GM23248 (cell line): Measurements from ENCODE around the gene CTNNA3. TPM values are rescaled to one million over a fixed set of nuclear protein-coding genes. Genes with fewer than 3 reads are reported as not detected.

Experiments used
- DNase-seq: peaks from one replicate; pipeline ENCODE4 v3.0.0-alpha.2; 2015
- H2AFZ ChIP-seq: fragments of 200-600 bp; sonication (generic); 2 replicates; pipeline ENCODE4 v1.6.1; 2016; ENCODE audit warnings: antibody characterized with exemption
- H3F3A ChIP-seq: fragments of 200-600 bp; sonication (generic); 2 replicates; pipeline ENCODE4 v1.6.1; 2016; ENCODE audit warnings: mild to moderate bottlenecking, antibody characterized with exemption, mixed run types; ENCODE audit not compliant: insufficient read depth
- H3K27ac ChIP-seq: fragments of 200-600 bp; sonication (generic); 2 replicates; pipeline ENCODE4 v1.5.1; 2016; ENCODE audit warnings: mild to moderate bottlenecking
- H3K27me3 ChIP-seq: fragments of 200-600 bp; sonication (generic); replicated peaks from 2 replicates; pipeline ENCODE4 v1.6.1; 2016; ENCODE audit warnings: mild to moderate bottlenecking; ENCODE audit not compliant: insufficient read depth
- H3K36me3 ChIP-seq: fragments of 200-600 bp; sonication (generic); 2 replicates; pipeline ENCODE4 v1.6.1; 2016; ENCODE audit warnings: low read depth, mild to moderate bottlenecking
- H3K4me1 ChIP-seq: fragments of 200-600 bp; sonication (generic); 2 replicates; pipeline ENCODE4 v1.6.1; 2016; ENCODE audit warnings: mild to moderate bottlenecking; ENCODE audit not compliant: insufficient read depth
- H3K4me2 ChIP-seq: fragments of 200-600 bp; sonication (generic); one replicate; pipeline ENCODE4 v1.6.1; 2016; ENCODE audit warnings: mild to moderate bottlenecking; ENCODE audit not compliant: unreplicated experiment
- H3K4me3 ChIP-seq: fragments of 200-600 bp; sonication (generic); 2 replicates; pipeline ENCODE4 v1.5.1; 2016; ENCODE audit warnings: mild to moderate bottlenecking
- H3K79me2 ChIP-seq: fragments of 200-600 bp; sonication (generic); 2 replicates; pipeline ENCODE4 v1.6.1; 2016; ENCODE audit warnings: mild to moderate bottlenecking; ENCODE audit not compliant: insufficient read depth
- H3K9ac ChIP-seq: fragments of 200-600 bp; sonication (generic); 2 replicates; pipeline ENCODE4 v1.6.1; 2016; ENCODE audit warnings: mild to moderate bottlenecking
- H3K9me2 ChIP-seq: fragments of 200-600 bp; sonication (generic); 2 replicates; pipeline ENCODE4 v1.6.1; 2016; ENCODE audit warnings: mixed run types, mild to moderate bottlenecking, moderate library complexity; ENCODE audit not compliant: insufficient read depth
- H3K9me3 ChIP-seq: fragments of 200-600 bp; sonication (generic); one replicate; pipeline ENCODE4 v1.6.1; 2017; ENCODE audit warnings: low read depth
- H4K20me1 ChIP-seq: fragments of 200-600 bp; sonication (generic); 2 replicates; pipeline ENCODE4 v1.6.0; 2016; ENCODE audit not compliant: insufficient read depth
- EZH2 ChIP-seq: fragments of 200-600 bp; sonication (generic); IDR thresholded peaks from 2 replicates; pipeline ENCODE4 v1.6.1; 2018; ENCODE audit warnings: antibody characterized with exemption, mild to moderate bottlenecking; ENCODE audit not compliant: insufficient read depth, poor library complexity, severe bottlenecking
- EZH2phosphoT487 ChIP-seq: fragments of 200-600 bp; sonication (generic); IDR thresholded peaks from 2 replicates; pipeline ENCODE4 v1.6.1; 2018; ENCODE audit warnings: antibody characterized with exemption, moderate library complexity, mild to moderate bottlenecking, low read depth; ENCODE audit not compliant: insufficient read depth
- WGBS, 2 experiments: methylation state at CpG; one replicate each; pipeline ENCODE4 v1.1.6; 2015 to 2017; ENCODE audit warnings: low lambda C conversion rate in 2 of 2, low coverage in 1 of 2; ENCODE audit errors: missing lambda C conversion rate in 2 of 2; 5-methylcytosine and 5-hydroxymethylcytosine counted together
- in situ Hi-C: fragments of 300-500 bp; cut with MboI; formaldehyde crosslinking; loops from 2 replicates; pipeline ENCODE4 v1.15.0; 2020
- polyA plus RNA-seq: library from polyadenylated mRNA; unstranded; fragments of >200 nt; fragmentation: Nextera tagmentation; extraction: Ambion mirVana; gene quantifications from 2 replicates; pipeline ENCODE4 v1.2.1, GENCODE V29; 2016
- total RNA-seq: library from RNA; depleted of rRNA; stranded (reverse); fragments of >200 nt; shearing (Covaris generic); gene quantifications from 2 replicates; pipeline ENCODE4 v1.2.3, GENCODE V29; 2014

The CTNNA3 gene
- total and polyA plus RNA-seq, 2 experiments from 2014 or later, result not detected

DNA sequence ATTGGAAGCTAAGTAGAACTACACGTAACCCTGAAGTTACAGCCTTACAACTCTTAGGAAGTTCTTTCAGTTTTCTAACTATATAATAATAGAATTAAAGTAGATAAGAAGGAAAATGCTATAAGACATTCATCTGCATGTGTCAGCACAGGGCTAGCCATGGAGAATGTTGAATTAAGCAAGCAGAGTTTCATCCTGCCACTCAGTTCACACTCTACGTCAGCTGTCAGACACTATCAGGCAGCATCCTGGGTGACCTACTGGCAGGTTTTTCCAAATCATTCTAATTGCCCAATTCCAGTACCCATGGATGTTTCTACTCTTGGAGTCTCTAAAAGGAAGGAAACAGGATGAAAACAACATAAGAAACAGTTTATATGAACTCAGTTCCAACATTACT lies 815.2 kb downstream of the CTNNA3 start:
- no peak overlapping the region for H2AFZ ChIP-seq
- H3K4me1 ChIP-seq, result no peaks in the 10 kb centered on the region
- no peak for DNase-seq
- H3K79me2 ChIP-seq, result no peaks in the 10 kb centered on the region
- H3K9me3 ChIP-seq, result no peaks in the 10 kb centered on the region
- H3F3A ChIP-seq, result no peaks in the 10 kb centered on the region
- no peak overlapping the region for H3K27ac ChIP-seq
- H3K36me3 ChIP-seq, result no peaks in the 10 kb centered on the region
- H3K4me3 ChIP-seq, result no peak overlapping the region
- no peaks in the 10 kb centered on the region for H3K27me3 ChIP-seq
- no peaks in the 10 kb centered on the region for H4K20me1 ChIP-seq
- TF ChIP-seq EZH2phosphoT487 (no peak), EZH2 (no peak)
- no peak overlapping the region for H3K9ac ChIP-seq
- H3K9me2 ChIP-seq, result no peaks in the 10 kb centered on the region
- H3K4me2 ChIP-seq, result no peak overlapping the region
- in situ Hi-C loops, result no loop called here
- 12 to 37% methylated on average over 2 of the region's 2 CpGs for WGBS, 2 experiments

DNA sequence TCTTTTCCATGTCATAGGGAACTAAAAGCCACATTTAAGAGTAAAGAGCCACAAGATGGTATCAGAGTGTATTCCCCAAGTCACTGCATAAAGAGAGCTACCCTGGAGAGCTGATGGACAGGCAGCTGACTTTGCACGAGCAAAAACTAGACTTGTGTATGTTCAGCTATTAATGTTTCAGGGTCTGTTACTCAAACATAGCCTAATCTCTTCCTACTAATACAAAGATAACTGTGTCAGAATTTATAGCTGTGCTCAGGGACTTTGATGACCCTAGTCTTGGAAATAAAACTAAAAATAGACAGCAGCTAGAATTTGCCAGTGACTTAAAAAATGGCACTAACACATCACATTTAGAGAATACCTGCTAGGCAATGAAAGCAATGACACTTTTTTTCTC lies 815.7 kb downstream of the CTNNA3 start:
- no peak overlapping the region for H3K4me2 ChIP-seq
- H3K9ac ChIP-seq, result no peak overlapping the region
- TF ChIP-seq EZH2phosphoT487 (no peak), EZH2 (no peak)
- no peak for DNase-seq
- 30 to 43% methylated on average over 1 of the region's 1 CpG for WGBS, 2 experiments
- H3K27me3 ChIP-seq, result no peaks in the 10 kb centered on the region
- H3K27ac ChIP-seq, result no peak overlapping the region
- in situ Hi-C loops, result no loop called here
- H3F3A ChIP-seq, result no peaks in the 10 kb centered on the region
- H3K4me1 ChIP-seq, result no peaks in the 10 kb centered on the region
- no peak overlapping the region for H2AFZ ChIP-seq
- no peaks in the 10 kb centered on the region for H3K36me3 ChIP-seq
- no peaks in the 10 kb centered on the region for H3K79me2 ChIP-seq
- H3K4me3 ChIP-seq, result no peak overlapping the region
- no peaks in the 10 kb centered on the region for H4K20me1 ChIP-seq
- no peaks in the 10 kb centered on the region for H3K9me2 ChIP-seq
- H3K9me3 ChIP-seq, result no peaks in the 10 kb centered on the region

DNA sequence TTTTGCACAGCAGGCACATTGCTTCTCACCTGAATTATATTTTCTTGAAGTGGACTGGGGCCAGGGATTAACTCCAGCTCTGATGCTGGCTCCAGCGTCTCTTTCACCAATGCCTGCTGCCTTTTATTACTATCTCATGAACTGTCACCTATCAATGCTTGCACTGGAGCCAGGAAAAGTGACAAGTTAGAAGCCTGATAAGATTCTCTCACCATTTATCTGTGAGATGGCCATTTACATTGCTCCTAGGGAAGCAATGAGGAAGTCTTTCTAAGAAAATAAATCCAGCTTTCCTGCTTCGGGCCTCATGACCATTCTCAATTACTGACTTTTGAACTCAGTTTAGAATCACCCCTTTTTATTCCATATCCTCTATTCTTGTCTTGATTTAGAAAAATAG lies 818.6 kb downstream of the CTNNA3 start:
- Histone ChIP-seq H3K4me3 (no peak overlapping the region), H4K20me1 (no peaks in the 10 kb centered on the region), H3K4me2 (no peak overlapping the region), H3K4me1 (no peaks in the 10 kb centered on the region), H3K36me3 (no peaks in the 10 kb centered on the region), H3K9me3 (no peaks in the 10 kb centered on the region), H3K79me2 (no peaks in the 10 kb centered on the region), H3F3A (no peaks in the 10 kb centered on the region), H3K9ac (no peak overlapping the region), H2AFZ (no peak overlapping the region), H3K9me2 (no peaks in the 10 kb centered on the region), H3K27me3 (no peaks in the 10 kb centered on the region), H3K27ac (no peak overlapping the region)
- 3 to 12% methylated on average over 2 of the region's 2 CpGs for WGBS, 2 experiments
- TF ChIP-seq EZH2phosphoT487, result no peak
- no peak for TF ChIP-seq EZH2
- in situ Hi-C loops, result no loop called here
- no peak for DNase-seq

DNA sequence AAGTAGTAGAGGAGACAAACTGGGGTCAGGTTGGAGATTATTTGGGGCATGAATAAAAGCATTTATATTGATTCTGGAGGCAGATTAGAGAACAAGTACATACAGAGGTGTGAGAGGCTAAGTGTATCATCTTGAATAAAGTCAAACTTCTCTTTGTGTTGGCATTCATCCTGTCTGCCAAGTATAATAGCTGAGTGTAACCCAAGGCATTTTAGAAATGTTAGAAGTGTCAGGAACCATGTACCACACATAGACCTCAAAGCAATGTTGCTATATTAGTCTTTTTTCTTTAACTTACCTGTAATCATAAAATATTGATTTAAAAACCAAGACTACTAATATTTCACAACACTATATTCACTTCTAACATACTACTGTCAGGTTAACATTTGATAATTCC lies 826.4 kb downstream of the CTNNA3 start:
- Histone ChIP-seq H3K9ac (no peak overlapping the region), H3F3A (no peaks in the 10 kb centered on the region), H3K27me3 (no peaks in the 10 kb centered on the region), H2AFZ (no peak overlapping the region), H4K20me1 (no peaks in the 10 kb centered on the region), H3K9me2 (no peaks in the 10 kb centered on the region), H3K4me3 (no peak overlapping the region), H3K79me2 (no peaks in the 10 kb centered on the region), H3K36me3 (no peaks in the 10 kb centered on the region), H3K4me1 (no peaks in the 10 kb centered on the region), H3K4me2 (no peak overlapping the region), H3K9me3 (no peaks in the 10 kb centered on the region), H3K27ac (no peak overlapping the region)
- DNase-seq, result no peak
- TF ChIP-seq EZH2, result no peak
- TF ChIP-seq EZH2phosphoT487, result no peak
- in situ Hi-C loops, result no loop called here

DNA sequence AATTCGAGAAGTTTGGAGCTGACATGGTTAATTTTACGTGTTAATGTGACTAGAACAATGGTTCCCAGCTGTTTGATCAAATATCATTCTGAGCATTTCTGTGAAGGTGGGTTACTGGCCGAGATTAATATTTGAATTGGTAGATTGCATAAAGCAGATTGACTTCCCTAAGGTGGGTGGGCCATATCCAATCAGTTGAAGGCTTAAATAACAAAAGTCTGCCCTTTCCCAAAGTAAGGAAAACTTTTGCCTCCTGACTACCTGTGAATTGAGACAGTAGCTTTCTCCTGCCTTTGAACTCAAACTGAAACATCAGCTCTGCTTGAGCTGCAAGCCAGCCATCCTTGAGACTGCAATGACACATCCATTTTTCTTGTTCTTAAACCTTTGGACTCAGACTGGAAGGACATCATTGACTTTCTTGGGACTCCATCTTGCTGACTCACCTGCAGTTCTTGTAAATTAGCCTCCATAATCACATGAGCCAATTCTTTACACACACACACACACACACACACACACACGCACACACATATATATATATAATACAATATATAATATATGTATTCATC lies 833.2 kb downstream of the CTNNA3 start:
- no peak overlapping the region for H3K9ac ChIP-seq
- no peaks in the 10 kb centered on the region for H4K20me1 ChIP-seq
- no peaks in the 10 kb centered on the region for H3K4me1 ChIP-seq
- in situ Hi-C loops, result no loop called here
- H3K9me3 ChIP-seq, result no peaks in the 10 kb centered on the region
- whole genome bisulfite sequencing, 2 experiments, result 6 to 14% methylated on average over 4 of the region's 4 CpGs
- H3K4me3 ChIP-seq, result no peak overlapping the region
- no peaks in the 10 kb centered on the region for H3K27me3 ChIP-seq
- no peaks in the 10 kb centered on the region for H3F3A ChIP-seq
- no peaks in the 10 kb centered on the region for H3K9me2 ChIP-seq
- no peaks in the 10 kb centered on the region for H3K79me2 ChIP-seq
- DNase-seq, result no peak
- no peak overlapping the region for H2AFZ ChIP-seq
- no peak for TF ChIP-seq EZH2phosphoT487
- TF ChIP-seq EZH2, result no peak
- no peak overlapping the region for H3K4me2 ChIP-seq
- H3K36me3 ChIP-seq, result no peaks in the 10 kb centered on the region
- no peak overlapping the region for H3K27ac ChIP-seq
